Colonic mucosa (tissue), 4 donors: ENCODE results near the gene SFMBT2. TPM values are rescaled to one million over a fixed set of nuclear protein-coding genes. Genes with fewer than 3 reads are reported as not detected.

Experiments
- DNase-seq: peaks from one replicate; pipeline ENCODE4 v3.0.0-alpha.2; 2020
- H3K27ac ChIP-seq: fragments of 200-600 bp; one replicate; pipeline ENCODE4 v1.8.0; 2021
- H3K27me3 ChIP-seq: fragments of 200-600 bp; one replicate; pipeline ENCODE4 v1.8.0; 2021
- H3K36me3 ChIP-seq: fragments of 200-600 bp; one replicate; pipeline ENCODE4 v1.8.0; 2021
- H3K4me1 ChIP-seq: fragments of 200-600 bp; one replicate; pipeline ENCODE4 v1.8.0; 2021; ENCODE audit warnings: mild to moderate bottlenecking
- H3K4me3 ChIP-seq: fragments of 200-600 bp; one replicate; pipeline ENCODE4 v1.8.0; 2021
- H3K9ac ChIP-seq, 2 donors: one replicate each; pipeline ENCODE4 v1.7.0; 2013; ENCODE audit warnings: control low read depth in 2 of 2, low read depth in 2 of 2, low read length in 2 of 2
- H3K9me3 ChIP-seq: fragments of 200-600 bp; one replicate; pipeline ENCODE4 v1.8.0; 2021
- intact Hi-C: fragments of 100-400 bp; cut with DNase I; formaldehyde crosslinking; loops from one replicate; pipeline ENCODE4 v1.14.1; 2022
- total RNA-seq, 2 donors: library from RNA; stranded (reverse); fragmentation: NEBNext Ultra II Directional in 1 of 2; extraction: Animal tissue kit (Norgen Biotek cat#: 25700) in 1 of 2; gene quantifications; one replicate each; pipeline ENCODE4 v1.2.1, GENCODE V29; 2021
- TF ChIP-seq, protein P1 (sequence below): fragments of 200-600 bp; IDR thresholded peaks from one replicate; pipeline ENCODE4 v1.8.0; 2022; ENCODE audit warnings: antibody characterized with exemption, mild to moderate bottlenecking
- donor health status: healthy.
- donor health status: DM: no; HTN: no; CAD: no.
- donor health status: DM: no; HTN: no; CAD: no.

Gene SFMBT2
- total RNA-seq, 2 donors from 2014 or later, result 2.3 to 3.5 TPM

DNA sequence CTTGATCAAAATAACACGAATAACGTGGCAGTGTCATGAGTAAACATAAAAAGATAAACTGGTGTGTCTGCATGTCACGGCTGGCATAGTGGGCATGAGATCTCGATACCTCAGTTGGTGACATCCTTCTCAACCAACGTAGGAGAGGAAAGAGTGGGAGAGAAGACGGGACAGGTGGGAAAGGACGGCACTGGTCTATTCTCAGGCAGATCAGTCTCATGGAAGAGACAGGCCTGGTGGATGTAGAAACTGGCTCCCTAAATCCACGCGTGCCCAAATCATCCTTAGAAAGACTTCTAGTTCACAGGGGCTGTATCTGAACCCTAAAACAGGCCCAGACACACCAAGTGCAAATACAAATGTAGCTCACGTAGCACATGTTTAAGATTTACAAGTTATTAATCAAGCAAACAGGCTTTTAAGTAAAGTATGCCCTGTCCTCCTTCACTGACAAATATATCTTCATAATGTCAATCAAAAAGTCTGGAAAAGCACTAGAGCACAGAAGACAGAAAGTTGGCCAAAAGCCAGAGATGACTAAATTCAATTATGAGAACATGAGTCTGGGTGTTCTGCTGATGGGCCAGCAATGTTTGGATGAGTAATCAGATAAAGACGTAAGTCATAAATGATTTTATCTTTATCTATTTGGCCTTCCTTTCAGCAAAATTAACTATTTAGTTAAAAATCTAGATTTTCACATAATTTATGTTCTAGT, 56.3 kb downstream of the SFMBT2 start:
- Histone ChIP-seq H3K9ac (no peak overlapping the region), H3K9me3 (no peaks in the 10 kb centered on the region), H3K36me3 (no peaks in the 10 kb centered on the region), H3K27me3 (no peaks in the 10 kb centered on the region), H3K27ac (no peak overlapping the region), H3K4me1 (no peaks in the 10 kb centered on the region), H3K4me3 (no peak overlapping the region)
- intact Hi-C loops, result no loop called here
- no peak for DNase-seq
- TF ChIP-seq, protein P1, sequence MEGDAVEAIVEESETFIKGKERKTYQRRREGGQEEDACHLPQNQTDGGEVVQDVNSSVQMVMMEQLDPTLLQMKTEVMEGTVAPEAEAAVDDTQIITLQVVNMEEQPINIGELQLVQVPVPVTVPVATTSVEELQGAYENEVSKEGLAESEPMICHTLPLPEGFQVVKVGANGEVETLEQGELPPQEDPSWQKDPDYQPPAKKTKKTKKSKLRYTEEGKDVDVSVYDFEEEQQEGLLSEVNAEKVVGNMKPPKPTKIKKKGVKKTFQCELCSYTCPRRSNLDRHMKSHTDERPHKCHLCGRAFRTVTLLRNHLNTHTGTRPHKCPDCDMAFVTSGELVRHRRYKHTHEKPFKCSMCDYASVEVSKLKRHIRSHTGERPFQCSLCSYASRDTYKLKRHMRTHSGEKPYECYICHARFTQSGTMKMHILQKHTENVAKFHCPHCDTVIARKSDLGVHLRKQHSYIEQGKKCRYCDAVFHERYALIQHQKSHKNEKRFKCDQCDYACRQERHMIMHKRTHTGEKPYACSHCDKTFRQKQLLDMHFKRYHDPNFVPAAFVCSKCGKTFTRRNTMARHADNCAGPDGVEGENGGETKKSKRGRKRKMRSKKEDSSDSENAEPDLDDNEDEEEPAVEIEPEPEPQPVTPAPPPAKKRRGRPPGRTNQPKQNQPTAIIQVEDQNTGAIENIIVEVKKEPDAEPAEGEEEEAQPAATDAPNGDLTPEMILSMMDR, result no peak

DNA sequence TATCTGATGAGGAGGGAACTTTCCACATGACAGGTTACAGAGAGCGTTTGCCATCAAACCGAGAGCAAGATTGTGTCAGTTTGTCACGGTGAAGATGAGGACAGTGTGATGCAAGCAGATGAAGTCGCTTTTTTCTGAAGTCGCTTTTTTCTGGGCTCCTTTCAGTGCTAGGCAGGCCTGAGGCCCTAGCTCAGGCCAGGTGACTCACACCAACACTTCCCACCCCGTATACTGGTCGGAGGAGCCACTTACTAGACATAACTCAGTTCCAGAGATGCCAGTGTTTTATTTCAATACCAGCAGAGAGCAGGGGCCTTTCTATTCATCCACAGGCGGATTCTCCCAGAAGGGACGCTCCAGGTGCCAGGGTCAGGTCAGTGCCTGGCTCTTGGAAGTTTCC, 58.9 kb downstream of the SFMBT2 start:
- no peaks in the 10 kb centered on the region for H3K36me3 ChIP-seq
- H3K4me3 ChIP-seq, result no peak overlapping the region
- intact Hi-C loops, result no loop called here
- H3K9ac ChIP-seq, result no peak overlapping the region
- TF ChIP-seq, protein P1, result no peak
- DNase-seq, result no peak
- no peaks in the 10 kb centered on the region for H3K27me3 ChIP-seq
- H3K9me3 ChIP-seq, result no peaks in the 10 kb centered on the region
- H3K27ac ChIP-seq, result no peak overlapping the region
- H3K4me1 ChIP-seq, result no peaks in the 10 kb centered on the region

DNA sequence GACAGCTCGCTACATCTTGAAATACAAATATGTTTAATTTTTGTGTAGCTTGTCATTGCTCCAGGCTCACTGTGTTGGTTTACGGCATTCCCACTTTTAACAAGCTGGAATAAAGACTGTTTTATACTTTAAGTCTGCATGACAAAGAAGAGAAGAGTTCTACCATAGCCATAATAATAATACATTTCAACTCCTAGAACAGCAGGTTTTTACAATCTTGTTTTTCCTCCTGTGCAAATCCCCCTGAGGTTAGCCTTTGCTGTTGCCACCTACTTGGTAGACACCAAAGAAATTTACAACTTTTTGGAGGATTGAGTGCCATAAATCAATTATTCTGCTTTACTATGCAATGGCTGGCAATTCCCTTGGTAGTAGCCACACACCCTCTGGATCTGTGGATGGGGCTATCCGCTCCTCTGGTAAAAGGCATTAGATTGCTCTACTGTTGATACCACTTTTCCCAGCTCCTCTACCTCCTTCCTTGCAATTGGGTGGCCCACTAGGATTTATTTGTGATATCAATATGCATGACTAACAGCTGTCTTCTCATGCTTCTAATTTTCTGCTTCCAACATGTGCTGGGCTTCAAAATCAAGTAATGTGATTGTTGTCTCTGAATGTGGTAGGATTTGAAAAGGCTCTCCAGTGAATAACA, 60.2 kb downstream of the SFMBT2 start:
- no peaks in the 10 kb centered on the region for H3K9me3 ChIP-seq
- H3K36me3 ChIP-seq, result no peaks in the 10 kb centered on the region
- H3K4me3 ChIP-seq, result no peak overlapping the region
- H3K9ac ChIP-seq, result no peak overlapping the region
- H3K4me1 ChIP-seq, result no peaks in the 10 kb centered on the region
- intact Hi-C loops, result no loop called here
- TF ChIP-seq, protein P1, result no peak
- no peak for DNase-seq
- no peak overlapping the region for H3K27ac ChIP-seq
- H3K27me3 ChIP-seq, result no peaks in the 10 kb centered on the region

DNA sequence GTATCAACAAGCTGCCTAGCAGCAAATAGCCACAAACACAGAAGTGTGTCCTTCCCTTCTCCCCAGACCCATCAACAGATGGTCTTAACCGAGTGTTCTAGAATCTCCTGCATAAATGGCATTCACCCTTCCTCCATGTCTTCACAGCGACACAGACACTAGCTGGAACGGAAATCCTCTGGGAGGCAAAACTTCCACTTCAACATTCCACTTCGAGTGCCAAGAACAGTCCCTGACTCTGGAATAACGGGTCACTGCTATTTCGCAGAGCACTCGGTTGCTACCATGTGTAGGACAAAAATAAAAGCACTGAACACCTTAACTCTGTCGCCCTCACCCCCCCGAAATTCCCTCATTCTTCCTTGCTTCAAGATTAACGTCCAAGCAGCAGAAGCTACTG, 65.1 kb downstream of the SFMBT2 start:
- DNase-seq, result no peak
- H3K4me1 ChIP-seq, result no peaks in the 10 kb centered on the region
- TF ChIP-seq, protein P1, result no peak
- no peak overlapping the region for H3K9ac ChIP-seq
- H3K36me3 ChIP-seq, result no peaks in the 10 kb centered on the region
- intact Hi-C loops, result no loop called here
- no peaks in the 10 kb centered on the region for H3K9me3 ChIP-seq
- no peak overlapping the region for H3K4me3 ChIP-seq
- H3K27ac ChIP-seq, result no peak overlapping the region
- H3K27me3 ChIP-seq, result no peaks in the 10 kb centered on the region

DNA sequence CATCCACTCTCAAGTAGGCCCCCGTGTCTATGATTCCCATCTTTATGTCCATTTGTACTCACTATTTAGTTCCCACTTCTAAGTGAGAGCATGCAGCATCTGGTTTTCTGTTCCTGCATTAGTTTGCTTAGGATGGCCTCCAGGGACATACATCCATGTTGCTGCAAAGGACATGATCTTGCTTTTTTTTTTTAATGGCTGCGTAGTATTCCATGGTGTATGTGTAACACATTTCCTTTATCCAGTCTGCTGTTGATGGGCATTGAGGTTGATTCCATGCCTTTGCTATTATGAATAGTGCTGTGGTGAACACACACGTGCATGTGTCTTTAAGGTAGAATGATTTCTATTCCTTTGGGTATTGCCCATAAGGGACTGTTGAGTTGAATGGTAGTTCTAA, 67.8 kb downstream of the SFMBT2 start:
- TF ChIP-seq, protein P1, result no peak
- Histone ChIP-seq H3K9me3 (no peaks in the 10 kb centered on the region), H3K27me3 (no peaks in the 10 kb centered on the region), H3K4me3 (no peak overlapping the region), H3K27ac (no peak overlapping the region), H3K4me1 (no peaks in the 10 kb centered on the region), H3K36me3 (no peaks in the 10 kb centered on the region), H3K9ac (no peak overlapping the region)
- intact Hi-C loops, result no loop called here
- DNase-seq, result no peak
